GM21529 (cell line): ENCODE measurements around the gene TSHZ1.

ENCODE experiments used
- ATAC-seq: cut with Tn5 transposase; IDR thresholded peaks from one replicate; pipeline ENCODE4 v1.9.1; 2021; ENCODE audit not compliant: unreplicated experiment

The TSHZ1 gene

GRCh38 chr18:75264926-75265597 lies 54.5 kb downstream of the TSHZ1 start:
- no peak for ATAC-seq

GRCh38 chr18:75265872-75266271 lies 55.3 kb downstream of the TSHZ1 start:
- ATAC-seq, result no peak

- ATAC-seq, result peak; percentile 95
Measured at GRCh38 chr18:75267643-75268363, 57.2 kb downstream of the TSHZ1 start.

GRCh38 chr18:75268364-75268646 lies 57.7 kb downstream of the TSHZ1 start:
- ATAC-seq, result no peak

- no peak for ATAC-seq
Measured at GRCh38 chr18:75269124-75269680, 58.6 kb downstream of the TSHZ1 start.

- no peak for ATAC-seq
Measured at GRCh38 chr18:75269696-75270095, 59.1 kb downstream of the TSHZ1 start.

GRCh38 chr18:75271952-75272351 lies 61.4 kb downstream of the TSHZ1 start:
- ATAC-seq, result no peak

- ATAC-seq, result no peak
Measured at GRCh38 chr18:75273817-75274216, 63.2 kb downstream of the TSHZ1 start.

- ATAC-seq, result no peak
Measured at GRCh38 chr18:75275226-75275625, 64.6 kb downstream of the TSHZ1 start.

GRCh38 chr18:75276818-75277609 lies 66.4 kb downstream of the TSHZ1 start:
- no peak for ATAC-seq

GRCh38 chr18:75277610-75277928 lies 67.0 kb downstream of the TSHZ1 start:
- no peak for ATAC-seq

GRCh38 chr18:75279381-75279780 lies 68.8 kb downstream of the TSHZ1 start:
- ATAC-seq, result no peak

- ATAC-seq, result no peak
Measured at GRCh38 chr18:75280427-75281280, 70.1 kb downstream of the TSHZ1 start.

GRCh38 chr18:75282746-75283145 lies 72.1 kb downstream of the TSHZ1 start:
- ATAC-seq, result no peak

GRCh38 chr18:75283731-75284130 lies 73.1 kb downstream of the TSHZ1 start:
- no peak for ATAC-seq

- no peak for ATAC-seq
Measured at GRCh38 chr18:75284566-75284965, 74.0 kb downstream of the TSHZ1 start.

GRCh38 chr18:75285876-75286275 lies 75.3 kb downstream of the TSHZ1 start:
- ATAC-seq, result no peak

- no peak for ATAC-seq
Measured at GRCh38 chr18:75287006-75287405, 76.4 kb downstream of the TSHZ1 start.

GRCh38 chr18:75287700-75288099 lies 77.1 kb downstream of the TSHZ1 start:
- no peak for ATAC-seq

GRCh38 chr18:75289761-75290160 lies 79.2 kb downstream of the TSHZ1 start:
- no peak for ATAC-seq

GRCh38 chr18:75290737-75291358 lies 80.3 kb downstream of the TSHZ1 start:
- no peak for ATAC-seq
